GM21447 (cell line): Measurements from ENCODE around the gene RBM20.
"Not testable (repeated sequence)": the region's sequence is repeated elsewhere in the genome, so short reads cannot be mapped to it uniquely, and the experiment has no call there.

Experiments used
- ATAC-seq: cut with Tn5 transposase; IDR thresholded peaks from one replicate; pipeline ENCODE4 v1.9.1; 2021; ENCODE audit not compliant: unreplicated experiment

The RBM20 gene

GRCh38 chr10:110625356-110625894, 18.7 kb upstream of the RBM20 start:
- no peak for ATAC-seq

DNA sequence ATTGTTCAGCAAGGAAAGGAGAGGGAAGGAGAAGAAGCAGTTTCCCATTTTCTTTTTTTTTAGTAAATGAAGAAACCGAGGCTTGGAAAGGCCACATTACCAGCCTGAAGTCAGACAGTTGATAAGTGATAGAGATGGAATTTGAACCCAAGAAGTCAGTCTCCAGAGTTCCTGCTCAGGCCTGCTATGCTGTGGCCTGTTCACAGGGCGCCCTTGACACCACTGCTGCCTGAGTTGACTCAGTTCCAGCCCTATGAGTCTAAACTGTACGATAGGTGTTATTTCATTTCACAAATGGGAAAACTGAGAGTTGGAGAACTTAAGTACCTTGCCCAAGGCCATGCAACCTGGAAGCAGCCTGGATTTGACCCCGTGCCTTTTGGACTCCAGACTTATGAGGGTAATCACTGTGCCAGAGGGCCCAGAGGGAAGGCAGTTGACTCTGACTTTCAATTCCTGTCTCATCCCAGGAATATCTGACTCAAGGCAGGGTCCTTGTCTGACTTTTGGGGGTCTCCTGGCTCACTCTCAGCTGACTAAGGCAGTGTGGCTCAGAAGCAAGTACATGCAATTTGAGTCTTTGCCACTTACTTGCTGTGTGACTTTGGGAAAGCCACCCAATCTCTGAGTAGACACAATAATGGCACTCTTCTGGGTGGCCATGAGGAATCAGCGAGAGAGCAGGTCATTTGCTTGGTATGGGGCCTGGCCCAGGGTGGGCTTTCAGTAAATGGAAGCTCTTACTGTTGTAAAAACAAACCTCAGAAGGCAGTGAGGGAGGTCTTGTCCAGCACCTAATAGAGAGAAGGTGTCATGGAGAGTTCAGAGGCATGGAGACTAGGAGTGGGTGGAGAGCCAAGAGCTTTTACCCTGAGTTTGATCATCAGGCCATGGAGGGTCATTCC, 17.9 kb upstream of the RBM20 start:
- no peak for ATAC-seq

DNA sequence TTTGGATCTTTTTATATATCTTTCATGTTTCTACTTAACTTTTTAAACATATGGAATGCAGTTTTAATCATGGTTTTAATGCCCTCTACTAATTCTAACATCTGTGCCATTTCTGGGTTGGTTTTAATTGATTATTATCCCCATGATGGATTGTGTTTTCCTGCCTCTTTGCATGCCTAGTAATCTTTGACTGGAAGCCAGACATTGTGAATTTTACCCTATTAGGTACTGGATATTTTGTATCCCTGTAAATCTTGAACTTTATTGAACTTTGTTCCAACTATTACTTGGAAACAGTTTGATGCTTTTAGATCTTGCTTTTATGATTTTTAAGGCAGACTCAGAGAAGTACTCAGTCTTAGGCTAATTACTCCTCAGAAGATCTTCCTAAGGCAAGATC, 16.0 kb upstream of the RBM20 start:
- no peak for ATAC-seq

GRCh38 chr10:110629680-110630191, 14.4 kb upstream of the RBM20 start:
- ATAC-seq = no peak

GRCh38 chr10:110631934-110632333, 12.2 kb upstream of the RBM20 start:
- ATAC-seq = no peak

GRCh38 chr10:110632591-110633215, 11.4 kb upstream of the RBM20 start:
- ATAC-seq = no peak

DNA sequence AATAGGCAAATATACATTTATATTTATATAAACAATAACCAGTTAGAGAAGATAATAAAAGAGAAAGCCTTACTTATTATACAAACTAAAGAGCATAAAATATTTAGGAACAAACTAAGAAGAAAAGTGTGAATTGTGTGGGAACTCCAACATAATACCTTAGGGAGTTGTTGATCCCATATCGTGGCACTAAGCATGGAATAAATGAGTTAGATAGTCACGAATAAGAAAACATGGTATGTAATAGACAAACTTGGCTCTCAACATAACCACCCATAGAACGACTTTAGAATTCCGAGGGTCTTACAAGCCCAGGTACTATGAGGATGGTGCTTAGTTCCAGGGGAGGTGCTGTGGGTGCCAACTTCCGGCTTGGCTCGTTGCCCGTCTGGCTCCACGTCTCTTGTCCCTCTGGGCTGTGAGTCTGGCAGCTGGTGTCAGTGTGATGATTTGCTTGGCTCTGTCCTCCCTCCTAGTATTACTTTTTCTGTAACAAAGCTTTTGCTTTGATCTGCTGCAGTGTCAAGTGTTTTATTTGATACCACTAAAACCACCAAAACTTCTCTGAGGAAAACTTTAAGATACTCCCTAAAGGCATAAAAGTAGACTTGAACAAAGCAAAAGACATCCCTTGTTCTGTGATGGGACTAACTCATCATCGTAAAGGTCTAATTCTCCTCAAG, 9.5 kb upstream of the RBM20 start:
- no peak for ATAC-seq

- no peak for ATAC-seq
Measured at GRCh38 chr10:110636572-110636931, 7.6 kb upstream of the RBM20 start.

- ATAC-seq = no peak
Measured at GRCh38 chr10:110636932-110637557, 7.1 kb upstream of the RBM20 start.

GRCh38 chr10:110637558-110638053, 6.5 kb upstream of the RBM20 start:
- ATAC-seq = no peak

DNA sequence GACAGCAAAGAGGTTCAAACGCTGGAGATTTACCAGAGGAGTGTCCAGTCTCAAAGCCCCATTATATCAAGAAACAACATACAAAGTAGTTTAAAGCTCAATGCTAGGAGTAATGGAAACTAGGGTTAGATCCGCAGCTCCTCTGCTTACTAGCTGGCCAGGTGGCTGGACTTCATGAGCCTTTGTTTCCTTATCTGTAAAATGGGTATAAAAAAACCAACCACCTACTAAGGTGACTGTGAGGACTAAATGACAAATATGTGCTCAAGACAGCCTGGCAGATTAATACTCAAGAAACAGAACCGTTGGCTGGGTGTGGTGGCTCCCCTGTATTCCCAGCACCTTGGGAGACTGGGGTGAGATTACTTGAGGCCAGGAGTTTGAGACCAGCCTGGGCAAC, 5.8 kb upstream of the RBM20 start:
- ATAC-seq = no peak

DNA sequence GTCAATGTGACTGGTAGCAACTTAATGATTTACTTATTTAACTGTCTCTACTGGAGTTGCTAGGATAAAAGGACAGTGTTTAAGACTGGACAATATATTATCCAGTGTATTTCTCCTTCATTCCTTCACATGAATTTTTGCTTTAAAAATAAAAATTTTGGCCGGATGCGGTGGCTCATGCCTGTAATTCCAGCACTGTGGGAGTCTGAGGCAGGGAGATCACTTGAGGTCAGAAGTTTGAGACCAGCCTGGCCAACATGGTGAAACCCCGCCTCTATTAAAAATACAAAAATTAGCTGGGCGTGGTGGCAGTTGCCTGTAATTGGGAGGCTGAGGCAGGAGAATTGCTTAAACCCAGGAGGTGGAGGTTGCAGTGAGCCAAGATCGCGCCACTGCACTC, 5.1 kb upstream of the RBM20 start:
- ATAC-seq = not testable (repeated sequence)

DNA sequence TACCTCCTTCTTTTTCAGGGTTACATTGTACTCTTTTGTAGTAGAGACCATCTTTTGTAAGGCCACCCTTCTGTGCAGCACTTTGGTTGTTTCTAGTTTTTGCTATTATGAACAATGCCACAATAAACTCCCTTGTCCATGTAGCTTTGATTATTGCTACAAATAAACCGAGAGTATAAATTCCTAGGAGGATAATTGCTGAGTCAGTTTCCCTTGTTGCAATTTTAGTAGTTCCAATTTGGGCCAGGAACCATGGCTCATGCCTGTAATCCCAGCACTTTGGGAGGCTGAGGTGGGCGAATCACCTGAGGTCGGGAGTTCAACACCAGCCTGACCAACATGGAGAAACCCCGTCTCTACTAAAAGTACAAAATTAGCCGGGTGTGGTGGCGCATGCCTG, 4.3 kb upstream of the RBM20 start:
- ATAC-seq = not testable (repeated sequence)

DNA sequence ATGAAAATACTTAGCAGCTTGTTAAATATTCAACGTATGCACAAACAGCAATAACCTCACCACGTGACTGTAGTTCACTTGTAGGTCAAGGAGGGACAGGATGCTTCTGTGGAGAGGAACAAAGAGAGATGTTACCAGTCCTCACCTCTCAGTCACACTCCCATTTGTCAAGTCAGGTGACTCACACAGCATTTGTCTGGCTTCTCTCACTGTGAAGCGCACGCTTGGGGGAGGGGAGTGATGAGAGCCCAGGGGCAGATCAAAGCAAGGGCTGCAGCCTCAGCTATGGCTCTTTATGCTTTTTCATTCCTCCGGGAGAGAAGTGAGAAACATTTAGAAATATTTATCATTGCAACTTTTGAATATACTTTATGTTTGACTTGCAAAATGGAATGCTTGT, 2.9 kb upstream of the RBM20 start:
- ATAC-seq = no peak

GRCh38 chr10:110642204-110643034, 1.7 kb upstream of the RBM20 start:
- ATAC-seq = no peak

DNA sequence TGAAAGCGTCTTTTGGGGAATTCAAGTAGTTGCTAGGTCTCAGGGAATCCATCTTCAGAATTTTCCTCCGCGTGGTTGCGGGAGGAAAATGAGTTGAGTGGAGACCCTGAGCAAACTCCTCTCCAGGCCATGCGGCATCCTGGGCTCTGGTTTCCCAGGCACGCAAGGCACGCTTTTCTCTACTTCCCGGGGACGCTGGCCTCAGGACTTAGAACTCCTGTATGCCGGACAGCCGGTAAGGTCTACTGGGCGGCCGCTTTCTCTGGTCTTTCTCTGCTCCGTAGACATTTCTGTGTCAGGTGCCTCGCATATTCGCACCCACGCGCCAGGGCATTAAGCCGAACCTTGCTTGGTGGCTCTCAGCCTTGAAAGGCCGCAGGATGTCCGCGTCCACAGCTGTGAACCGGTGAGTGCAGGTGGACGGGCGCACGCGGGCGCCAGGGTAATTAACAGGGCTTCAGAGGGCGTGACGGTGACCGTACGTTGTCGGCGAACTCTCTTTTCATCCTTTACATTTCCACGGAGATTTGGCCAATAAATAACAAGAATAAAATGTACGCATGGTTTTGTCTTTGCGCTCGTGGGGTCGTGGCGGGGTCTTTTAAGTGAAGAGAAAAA, 992 bp upstream of the RBM20 start:
- no peak for ATAC-seq

GRCh38 chr10:110644598-110645462, 694 bp downstream of the RBM20 start:
- no peak for ATAC-seq

DNA sequence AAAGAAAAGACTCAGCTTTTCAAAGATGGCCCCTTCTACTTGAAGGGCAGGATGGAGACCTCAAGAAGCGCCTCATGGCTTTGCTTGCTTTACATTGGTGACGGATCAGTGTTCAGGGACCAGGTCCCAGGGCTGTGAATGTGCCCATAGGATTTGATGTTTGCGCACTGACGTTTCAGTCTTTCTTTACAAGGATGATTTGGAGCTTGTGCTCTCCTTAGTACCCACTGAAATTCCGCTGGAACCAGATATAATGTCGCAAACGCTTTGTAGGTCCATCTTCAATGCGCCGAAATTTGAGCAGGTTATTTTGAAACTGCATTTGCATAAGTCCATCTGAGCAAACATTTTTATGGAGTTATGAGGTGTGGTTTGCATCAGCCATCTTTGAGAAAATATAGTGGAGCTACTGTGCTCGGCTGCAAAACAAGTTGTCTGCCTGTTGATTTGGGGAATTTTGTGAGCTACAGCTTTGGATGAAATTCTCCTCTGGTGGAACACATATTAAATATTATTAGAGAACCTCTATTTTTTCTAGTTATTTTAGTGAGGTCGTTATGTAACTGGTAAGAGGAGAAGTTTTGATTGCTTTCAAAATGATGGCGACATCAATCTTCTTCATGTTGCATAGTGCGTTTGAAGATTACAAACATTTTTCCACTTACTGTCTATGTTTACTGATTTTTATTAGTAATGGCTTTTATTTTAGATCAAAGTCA, 2.4 kb downstream of the RBM20 start:
- no peak for ATAC-seq
